Measurements from ENCODE around the gene MDH2.
"Not testable (repeated sequence)": the region's sequence is repeated elsewhere in the genome, so short reads cannot be mapped to it uniquely, and the experiment has no call there.

The MDH2 gene

GRCh38 chr7:76106893-76107292 lies 59.0 kb downstream of the MDH2 start:
- H3K4me3 ChIP-seq (ENCODE audit: low read depth, low read length), result no peak overlapping the region
- no peak for TF ChIP-seq CTCF (IDR thresholded peaks at IDR 0.05; ENCODE audit: low read depth, low read length, missing control alignments)
- DNase-seq (ENCODE audit: low read depth), result no peak

- TF ChIP-seq CTCF (IDR thresholded peaks at IDR 0.05; ENCODE audit: low read depth, low read length, missing control alignments), result no peak
- no peak for DNase-seq (ENCODE audit: low read depth)
- no peak overlapping the region for H3K4me3 ChIP-seq (ENCODE audit: low read depth, low read length)
Measured at GRCh38 chr7:76108540-76109233, 60.8 kb downstream of the MDH2 start.

GRCh38 chr7:76113042-76113630 lies 65.2 kb downstream of the MDH2 start:
- not testable (repeated sequence) for H3K4me3 ChIP-seq (ENCODE audit: low read depth, low read length); DNase-seq (ENCODE audit: low read depth)

- DNase-seq (ENCODE audit: low read depth), result not testable (repeated sequence)
Measured at GRCh38 chr7:76114742-76115141, 66.8 kb downstream of the MDH2 start.

More at GRCh38 chr7:76114742-76115141, 66.8 kb downstream of the MDH2 start:
- H3K4me3 ChIP-seq (ENCODE audit: low read depth, low read length), result not testable (repeated sequence)

All from GM12864 (cell line).